RKO (cell line): ENCODE measurements around the gene PGF.
A peak's percentile ranks its signal among the peaks of the same experiment; 100 is the strongest.
"Not testable (repeated sequence)": the region's sequence is repeated elsewhere in the genome, so short reads cannot be mapped to it uniquely, and the experiment has no call there.

Experiments used
- DNase-seq: peaks from one replicate; pipeline ENCODE4 v3.0.0-alpha.2; 2016; ENCODE audit warnings: low spot score

Gene PGF

DNA sequence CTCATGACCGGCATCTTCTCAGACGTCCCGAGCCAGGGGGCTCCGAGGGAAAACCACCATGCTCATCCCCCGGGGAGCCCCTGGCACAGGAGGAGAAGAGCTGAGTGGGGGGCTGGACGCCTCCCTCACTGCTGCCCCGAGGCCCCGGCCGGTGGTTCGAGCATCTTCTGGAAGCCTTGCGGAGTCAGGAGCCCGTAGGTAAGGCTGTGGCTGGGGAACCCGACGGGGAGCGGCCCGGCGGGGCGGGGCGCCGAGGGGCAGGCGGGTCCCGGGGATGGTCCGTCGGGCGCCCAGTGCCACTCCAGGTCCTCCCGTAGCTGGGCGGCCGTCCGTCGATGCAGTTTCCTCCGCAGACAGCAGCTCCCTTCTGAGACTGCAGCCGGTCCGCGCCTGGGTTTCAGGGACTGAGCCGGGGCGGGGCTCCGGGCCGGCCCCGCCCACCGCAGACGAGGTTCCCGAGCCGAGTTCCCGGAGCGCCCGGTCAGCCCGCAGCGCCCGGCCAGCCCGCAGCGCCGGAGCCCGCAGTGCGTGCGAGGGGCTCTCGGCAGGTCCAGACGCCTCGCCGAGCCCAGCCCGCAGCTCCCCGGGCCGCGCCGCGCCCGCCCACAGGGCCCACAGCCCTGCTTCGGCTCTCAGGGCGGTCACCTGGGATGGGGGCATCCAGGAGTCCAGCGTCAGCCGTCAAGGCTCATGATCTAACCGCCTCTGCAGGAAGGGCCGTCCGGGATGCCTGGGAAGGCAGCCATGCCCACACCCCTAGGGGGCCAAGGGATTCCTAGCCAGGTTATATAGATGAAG is at the start of gene PGF:
PGF (minus strand) TSS at position 369 of the 798 bp plus-strand sequence; CDS start at position 14, 355 bp downstream.
- DNase-seq = peak; percentile 71

GRCh38 chr14:75003250-75004027 is 48.0 kb upstream of the PGF start:
- DNase-seq = peak; percentile 43

GRCh38 chr14:75002392-75003249 is 47.2 kb upstream of the PGF start, which contains the start of gene EIF2B2:
Gene EIF2B2 (plus strand): TSS chr14:75002921. CDS start chr14:75002991, 70 bp downstream.
- peak; percentile 96 for DNase-seq

DNA sequence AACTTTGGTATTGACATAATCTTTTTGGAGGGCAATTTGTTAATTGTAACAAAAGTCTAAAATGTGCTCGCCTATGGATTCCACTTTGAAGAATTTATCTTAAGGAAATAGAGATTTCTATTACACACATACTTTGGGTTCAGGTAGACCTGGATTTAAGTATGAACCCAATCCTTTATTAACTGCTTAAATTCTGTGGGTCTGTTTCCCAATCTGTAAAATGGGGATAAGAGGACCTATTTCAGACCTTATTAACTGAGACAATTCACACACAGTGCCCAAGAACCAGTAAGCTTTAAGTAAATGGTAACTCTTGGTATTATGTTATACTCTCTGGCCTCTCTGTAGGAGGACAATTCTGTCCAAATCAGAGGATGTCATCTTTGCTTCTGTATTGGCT is 46.5 kb upstream of the PGF start:
- no peak for DNase-seq

GRCh38 chr14:75001261-75001660 is 45.9 kb upstream of the PGF start:
- no peak for DNase-seq

DNA sequence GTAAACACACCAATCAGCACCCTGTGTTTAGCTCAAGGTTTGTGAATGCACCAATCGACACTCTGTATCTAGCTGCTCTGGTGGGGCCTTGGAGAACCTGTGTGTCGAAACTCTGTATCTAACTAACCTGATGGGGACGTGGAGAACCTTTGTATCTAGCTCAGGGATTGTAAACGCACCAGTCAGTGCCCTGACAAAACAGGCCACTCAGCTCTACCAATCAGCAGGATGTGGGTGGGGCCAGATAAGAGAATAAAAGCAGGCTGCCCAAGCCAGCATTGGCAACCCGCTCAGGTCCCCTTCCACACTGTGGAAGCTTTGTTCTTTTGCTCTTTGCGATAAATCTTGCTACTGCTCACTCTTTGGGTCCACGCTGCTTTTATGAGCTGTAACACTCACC is 40.4 kb upstream of the PGF start:
- not testable (repeated sequence) for DNase-seq

DNA sequence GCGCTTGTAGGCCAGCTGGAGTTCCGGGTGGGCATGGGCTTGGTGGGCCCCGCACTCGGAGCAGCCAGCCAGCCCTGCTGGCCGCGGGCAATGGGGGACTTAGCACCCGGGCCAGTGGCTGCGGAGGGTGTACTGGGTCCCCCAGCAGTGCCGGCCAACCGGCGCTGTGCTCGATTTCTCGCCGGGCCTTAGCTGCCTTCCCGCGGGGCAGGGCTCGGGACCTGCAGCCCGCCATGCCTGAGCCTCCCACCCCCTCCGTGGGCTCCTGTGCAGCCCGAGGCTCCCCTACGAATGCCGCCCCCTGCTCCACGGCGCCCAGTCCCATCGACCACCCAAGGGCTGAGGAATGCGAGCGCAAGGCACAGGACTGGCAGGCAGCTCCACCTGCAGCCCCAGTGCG is 38.8 kb upstream of the PGF start:
- DNase-seq = not testable (repeated sequence)

DNA sequence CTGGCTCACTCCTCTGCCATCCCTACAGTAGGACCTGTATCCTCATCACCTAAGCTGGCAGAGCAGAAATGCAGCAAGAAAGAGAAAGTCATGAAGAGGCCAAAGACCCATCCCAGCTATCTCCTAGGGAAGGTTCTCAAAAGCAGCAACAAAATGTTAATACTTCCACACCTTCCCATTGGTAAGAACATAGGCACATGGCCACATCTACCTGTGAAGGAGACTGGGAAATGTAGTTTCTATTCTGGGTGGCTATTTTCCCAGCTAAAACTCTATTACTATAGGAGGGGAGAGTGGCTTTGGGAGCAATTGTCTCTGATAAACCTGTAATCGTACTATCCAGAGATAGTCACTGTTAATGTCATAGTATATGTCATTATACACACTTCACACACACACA is 33.6 kb upstream of the PGF start:
- no peak for DNase-seq

GRCh38 chr14:74988131-74988530 is 32.7 kb upstream of the PGF start:
- peak; percentile 44 for DNase-seq

- no peak for DNase-seq
Observed at GRCh38 chr14:74985806-74986205, 30.4 kb upstream of the PGF start.

DNA sequence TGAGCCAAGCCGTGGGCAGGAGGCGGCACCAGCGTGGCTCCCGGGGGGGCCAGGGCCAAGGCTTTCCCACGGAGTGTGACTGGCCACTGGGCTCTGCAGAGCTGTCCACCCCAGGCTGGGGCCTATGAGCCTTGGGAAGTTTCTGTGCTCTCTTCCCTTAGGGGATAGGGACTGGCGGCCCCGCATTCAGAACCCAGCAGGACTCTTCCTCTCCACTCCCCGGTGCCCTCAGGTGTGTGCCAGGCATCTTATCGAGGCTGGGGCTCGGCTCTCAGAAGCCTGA is 29.6 kb upstream of the PGF start:
- no peak for DNase-seq

- no peak for DNase-seq
Observed at GRCh38 chr14:74984236-74985027, 29.0 kb upstream of the PGF start.

- no peak for DNase-seq
Observed at GRCh38 chr14:74983343-74983742, 27.9 kb upstream of the PGF start.

- DNase-seq = no peak
Observed at GRCh38 chr14:74982661-74983060, 27.3 kb upstream of the PGF start.

DNA sequence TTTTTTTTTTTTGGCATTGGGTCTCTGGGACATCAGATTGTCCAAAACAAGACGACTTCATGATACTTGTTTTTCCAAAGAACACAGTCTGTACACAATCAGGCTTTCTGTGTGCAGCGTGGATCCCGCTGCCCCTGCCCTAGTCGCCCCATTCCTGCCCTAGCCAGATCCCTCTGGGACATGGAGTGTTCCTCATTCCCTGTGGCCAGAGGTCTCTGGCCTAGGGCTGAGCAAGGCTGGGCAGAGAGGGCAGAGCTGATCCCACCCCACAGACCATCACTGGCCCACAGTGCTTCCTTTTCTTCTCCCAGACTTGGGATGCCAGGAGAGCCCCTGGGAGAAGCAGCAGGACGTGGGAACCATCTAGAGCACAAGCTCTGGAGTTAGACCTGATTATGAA is 26.4 kb upstream of the PGF start:
- no peak for DNase-seq

DNA sequence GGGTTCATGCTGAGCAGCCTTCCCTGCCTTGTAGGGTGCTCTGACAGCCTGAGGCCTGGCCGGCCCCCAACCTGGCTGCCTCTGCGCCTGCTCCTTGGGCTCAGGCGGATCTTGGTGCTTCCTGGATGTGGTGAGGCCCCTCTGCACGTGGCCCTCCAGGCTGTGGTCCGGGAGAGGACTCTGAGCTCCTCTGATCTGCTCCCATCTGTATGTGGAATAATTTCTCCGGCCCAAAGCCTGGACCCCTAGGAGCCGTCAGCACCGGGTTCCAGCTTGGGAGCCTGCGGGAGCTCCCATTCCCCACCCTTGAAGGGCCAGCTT is 26.0 kb upstream of the PGF start:
- no peak for DNase-seq

DNA sequence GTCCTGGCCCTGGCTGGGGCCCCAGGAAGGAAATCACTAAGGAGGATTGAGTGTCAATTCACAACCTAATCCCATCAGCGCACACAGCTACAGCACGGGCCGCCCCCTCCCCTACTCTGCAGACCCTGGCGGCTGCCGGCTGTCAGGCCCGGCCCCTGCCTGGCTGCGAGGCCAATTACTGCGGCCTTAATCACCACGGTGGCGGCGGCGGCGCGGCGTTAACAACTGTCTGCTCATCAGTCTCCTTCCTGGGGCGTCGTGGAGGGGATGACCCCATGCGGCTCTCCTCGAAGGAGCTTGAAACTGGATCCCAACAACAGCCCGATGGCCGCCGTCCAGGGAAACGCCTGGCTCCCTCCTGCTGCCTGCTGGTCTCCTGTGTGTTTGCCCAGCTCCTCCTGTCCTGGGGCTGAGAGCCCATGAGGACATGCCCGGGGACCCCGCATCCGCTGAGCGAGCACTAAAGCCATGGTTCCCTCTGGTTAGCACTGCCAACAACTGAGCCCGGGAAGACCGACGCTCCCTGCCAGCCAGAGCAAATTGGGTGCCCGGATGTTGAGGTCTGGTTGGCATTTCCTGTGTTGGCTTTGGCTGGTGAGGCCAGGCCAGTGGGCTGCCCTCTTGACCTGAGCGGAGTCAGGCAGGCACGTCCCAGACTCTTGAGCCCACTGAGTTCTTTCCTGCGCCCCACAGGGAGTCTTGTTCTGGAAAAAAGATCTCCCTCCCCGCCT is 25.5 kb upstream of the PGF start:
- DNase-seq = no peak

- DNase-seq = no peak
Observed at GRCh38 chr14:74980398-74980730, 25.0 kb upstream of the PGF start.

DNA sequence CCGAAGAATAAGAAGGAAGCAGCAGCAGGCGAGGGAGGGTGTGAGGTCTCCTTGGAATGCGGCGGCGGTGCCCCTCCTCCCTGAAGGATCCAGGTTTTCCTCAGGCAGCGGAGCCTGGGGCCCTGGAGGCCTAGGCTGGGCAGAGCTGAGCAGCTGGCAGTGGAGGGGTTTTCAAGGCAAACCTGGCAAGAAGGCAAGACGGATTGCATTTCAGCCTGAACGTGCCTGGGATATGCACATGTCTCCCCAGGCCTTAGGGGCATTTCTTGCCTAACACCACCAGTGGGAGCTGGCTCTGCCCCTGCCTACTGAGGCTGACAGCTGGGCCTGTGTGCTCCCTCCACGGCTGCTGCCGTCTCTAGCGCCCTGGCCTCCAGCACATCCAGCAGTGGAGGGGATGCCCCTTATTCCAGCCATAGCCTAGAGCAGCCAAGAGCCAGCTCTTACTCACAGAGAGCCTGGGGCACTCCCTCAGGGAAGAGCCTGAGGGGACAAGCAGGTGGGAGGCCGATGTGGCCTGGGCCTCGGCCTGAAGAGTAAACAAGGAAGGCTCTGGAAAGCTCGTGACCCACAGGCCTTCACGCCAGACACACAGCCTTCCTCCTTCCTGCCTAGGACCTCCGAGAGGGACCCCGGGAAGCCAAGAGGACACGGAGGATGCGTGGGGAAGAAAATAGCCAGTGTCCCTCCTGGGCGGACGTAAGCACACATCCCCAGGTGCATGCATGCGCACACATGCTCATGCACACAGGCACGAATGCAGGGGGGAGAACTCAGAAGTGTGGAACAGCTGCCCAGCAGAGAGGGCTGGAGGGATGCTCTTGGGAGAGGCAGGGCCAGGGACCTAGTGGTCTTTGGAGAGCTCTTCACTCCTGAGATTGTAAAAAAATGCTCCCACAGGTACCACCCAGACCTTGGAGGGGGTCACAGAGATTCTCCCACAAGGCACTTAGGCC is 24.3 kb upstream of the PGF start:
- no peak for DNase-seq

DNA sequence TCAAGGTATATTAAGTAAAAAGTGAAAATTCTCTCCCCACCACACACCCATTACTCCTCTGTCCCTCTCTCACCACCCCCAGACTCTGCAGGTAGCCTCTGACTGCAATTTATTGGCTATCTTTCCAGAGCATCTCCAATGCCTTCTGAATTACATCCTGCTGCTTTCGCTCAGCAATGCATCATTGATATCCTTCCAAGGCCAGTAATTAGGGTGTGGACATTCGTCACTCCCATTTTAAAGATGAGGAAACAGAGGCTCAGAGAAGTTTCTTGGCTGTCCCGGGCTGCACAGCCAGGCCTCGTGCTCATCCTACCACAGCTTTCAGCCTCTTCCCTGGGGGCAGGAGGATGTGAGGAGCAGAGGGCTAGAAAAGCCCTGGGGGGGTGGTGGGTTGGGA is 23.6 kb upstream of the PGF start:
- DNase-seq = no peak
